ENCODE results near the gene UCP2.

Gene UCP2

GRCh38 chr11:74010306-74011300 is 28.0 kb upstream of the UCP2 start:
- DNase-seq (ENCODE audit: low read depth in 4 of 4, low spot score in 1 of 4): no peak

- DNase-seq (ENCODE audit: low read depth in 4 of 4, low spot score in 1 of 4): no peak
Observed at GRCh38 chr11:74009675-74010305, 27.1 kb upstream of the UCP2 start.

- DNase-seq (ENCODE audit: low read depth in 4 of 4, low spot score in 1 of 4): no peak
Observed at GRCh38 chr11:74009230-74009547, 26.5 kb upstream of the UCP2 start.

- DNase-seq (ENCODE audit: low read depth in 4 of 4, low spot score in 1 of 4): no peak
Observed at GRCh38 chr11:74008373-74009229, 26.0 kb upstream of the UCP2 start, which contains the start of gene UCP3. Gene UCP3, minus strand, starts transcription at chr11:74009085. Its CDS starts 2,043 bp downstream, at chr11:74007042.

GRCh38 chr11:74007691-74008372 is 25.2 kb upstream of the UCP2 start:
- no peak for DNase-seq (ENCODE audit: low read depth in 4 of 4, low spot score in 1 of 4)

- DNase-seq (ENCODE audit: low read depth in 4 of 4, low spot score in 1 of 4): no peak
Observed at GRCh38 chr11:74006743-74007304, 24.2 kb upstream of the UCP2 start.

GRCh38 chr11:74005721-74006517 is 23.3 kb upstream of the UCP2 start:
- DNase-seq (ENCODE audit: low read depth in 4 of 4, low spot score in 1 of 4): no peak

- peak in 3 of 4 experiments; percentile 36 to 60 (median 58) for DNase-seq (ENCODE audit: low read depth in 4 of 4, low spot score in 1 of 4)
Observed at GRCh38 chr11:74004759-74005615, 22.3 kb upstream of the UCP2 start.

GRCh38 chr11:74004046-74004695 is 21.5 kb upstream of the UCP2 start:
- no peak for DNase-seq (ENCODE audit: low read depth in 4 of 4, low spot score in 1 of 4)

- no peak for DNase-seq (ENCODE audit: low read depth in 4 of 4, low spot score in 1 of 4)
Observed at GRCh38 chr11:74002832-74003231, 20.2 kb upstream of the UCP2 start.

GRCh38 chr11:74001822-74002286 is 19.2 kb upstream of the UCP2 start:
- no peak for DNase-seq (ENCODE audit: low read depth in 4 of 4, low spot score in 1 of 4)

- DNase-seq (ENCODE audit: low read depth in 4 of 4, low spot score in 1 of 4): no peak
Observed at GRCh38 chr11:74000307-74001133, 17.9 kb upstream of the UCP2 start.

GRCh38 chr11:73999581-74000306 is 17.1 kb upstream of the UCP2 start:
- DNase-seq (ENCODE audit: low read depth in 4 of 4, low spot score in 1 of 4): no peak

GRCh38 chr11:73998846-73999575 is 16.4 kb upstream of the UCP2 start:
- DNase-seq (ENCODE audit: low read depth in 4 of 4, low spot score in 1 of 4): no peak

- DNase-seq (ENCODE audit: low read depth in 4 of 4, low spot score in 1 of 4): no peak
Observed at GRCh38 chr11:73997120-73997770, 14.6 kb upstream of the UCP2 start.
